Hematopoietic multipotent progenitor cell treated with erythropoietin and hydrocortisone succinate and interleukin-3 and kit ligand, for 6 days (in vitro differentiated cells): Measurements from ENCODE around the gene LDB2.

Experiments used
- DNase-seq: peaks from one replicate; pipeline ENCODE4 v3.0.0-alpha.2; 2015

Gene LDB2

DNA sequence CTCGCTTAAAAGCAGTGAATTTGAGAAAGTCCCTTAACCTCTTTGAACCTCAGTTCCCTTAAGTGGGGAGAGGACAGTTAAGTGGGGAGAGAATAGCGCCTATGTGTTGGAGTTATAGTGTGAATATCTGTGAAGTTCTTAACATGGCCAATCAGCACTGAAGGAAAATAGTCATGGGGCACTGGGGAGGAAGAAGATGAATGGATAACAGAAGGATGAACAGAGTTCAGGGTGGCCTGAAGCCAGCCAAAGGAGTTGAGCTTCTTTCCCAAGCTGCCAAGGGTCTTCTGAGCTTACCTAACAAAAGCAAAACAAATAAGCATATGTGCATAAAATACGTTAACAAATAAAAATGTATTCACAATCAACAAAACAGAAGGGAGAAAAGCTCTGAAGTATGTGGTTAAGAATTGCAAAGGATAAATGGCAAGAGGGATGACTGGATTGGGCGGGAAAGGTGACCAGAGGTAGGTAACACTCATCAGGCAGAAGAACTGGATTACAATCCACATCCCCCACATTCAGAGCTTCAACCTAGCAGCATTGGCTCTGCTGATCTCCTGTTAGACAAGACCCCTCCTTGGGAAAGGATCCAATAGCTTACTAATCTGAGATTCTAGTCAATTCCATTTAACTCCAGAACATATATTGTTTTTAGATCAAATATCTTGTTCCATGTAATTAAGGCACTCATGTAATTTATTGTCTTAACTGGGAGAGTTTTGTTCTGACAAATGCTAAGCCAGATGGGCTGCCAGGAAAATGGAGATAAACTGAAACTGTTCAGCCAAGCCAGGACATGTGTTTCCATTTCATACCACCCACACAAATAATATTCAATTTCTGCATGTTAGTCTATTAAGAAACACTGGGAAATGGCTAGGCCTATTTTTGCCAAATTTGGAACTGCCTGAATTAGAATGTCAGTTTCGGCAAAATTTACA is 221.2 kb downstream of the LDB2 start:
- no peak for DNase-seq

DNA sequence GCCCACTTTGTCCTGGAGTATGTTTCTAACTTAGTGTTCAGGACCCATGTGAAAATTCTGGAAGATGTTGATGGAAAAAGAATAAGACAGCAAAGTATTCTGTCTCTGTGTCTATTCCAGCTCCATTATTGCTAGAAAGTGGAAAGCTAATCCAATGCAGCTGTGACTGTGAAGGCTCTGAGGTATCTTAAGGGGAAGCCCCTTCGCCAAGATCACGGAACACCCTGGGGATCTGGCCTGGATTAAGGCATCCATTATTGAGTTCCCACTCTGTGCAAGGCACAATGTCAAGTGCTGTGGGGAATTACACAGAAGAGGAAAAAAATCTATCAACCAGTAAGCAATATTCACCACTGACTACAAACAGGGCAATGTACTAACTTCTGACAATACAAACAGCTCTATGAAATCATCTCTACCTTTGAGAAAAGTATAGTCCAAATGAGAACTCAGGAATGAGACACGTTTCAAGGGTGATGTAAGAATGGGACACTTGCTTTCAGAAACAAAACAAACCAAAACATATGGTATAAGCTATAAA is 222.1 kb downstream of the LDB2 start:
- DNase-seq: no peak

DNA sequence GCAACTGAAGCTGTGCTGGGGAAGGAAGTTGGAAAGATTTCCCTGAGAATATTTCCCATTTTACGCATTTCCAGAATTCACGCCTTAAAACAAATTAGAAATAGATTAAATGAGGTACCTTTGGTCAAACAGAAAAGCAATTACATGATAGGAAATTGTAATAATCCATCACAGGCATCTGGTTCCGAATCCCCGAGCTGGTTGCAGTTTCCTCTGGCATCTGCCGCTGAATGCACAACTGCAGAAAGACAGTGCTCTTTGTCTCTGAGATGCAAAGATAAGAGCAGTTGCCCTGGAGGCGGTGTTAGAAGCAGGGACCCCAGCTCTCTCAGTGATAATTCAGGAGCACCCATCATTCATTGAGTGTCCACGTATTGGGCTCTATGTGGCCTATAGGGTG is 224.4 kb downstream of the LDB2 start:
- no peak for DNase-seq

DNA sequence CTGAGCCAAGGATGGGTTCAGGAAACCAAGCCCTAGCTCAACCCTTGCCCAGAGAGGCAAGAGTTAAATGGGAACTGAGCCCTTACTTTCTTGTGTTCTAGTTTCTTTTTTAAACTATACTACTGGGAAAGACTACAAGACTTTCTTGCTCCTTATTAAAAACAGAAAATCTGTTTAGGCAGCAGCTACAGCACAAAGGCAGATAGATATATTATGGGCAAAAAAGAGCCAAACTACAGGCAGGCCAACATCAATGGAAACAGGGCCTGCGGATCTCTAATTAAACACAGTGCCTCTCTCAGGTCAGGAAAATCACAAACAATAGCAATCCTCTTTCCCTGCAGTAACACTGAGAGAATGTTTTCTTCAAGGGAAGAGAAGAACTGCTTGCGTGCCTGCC is 226.0 kb downstream of the LDB2 start:
- DNase-seq: no peak

DNA sequence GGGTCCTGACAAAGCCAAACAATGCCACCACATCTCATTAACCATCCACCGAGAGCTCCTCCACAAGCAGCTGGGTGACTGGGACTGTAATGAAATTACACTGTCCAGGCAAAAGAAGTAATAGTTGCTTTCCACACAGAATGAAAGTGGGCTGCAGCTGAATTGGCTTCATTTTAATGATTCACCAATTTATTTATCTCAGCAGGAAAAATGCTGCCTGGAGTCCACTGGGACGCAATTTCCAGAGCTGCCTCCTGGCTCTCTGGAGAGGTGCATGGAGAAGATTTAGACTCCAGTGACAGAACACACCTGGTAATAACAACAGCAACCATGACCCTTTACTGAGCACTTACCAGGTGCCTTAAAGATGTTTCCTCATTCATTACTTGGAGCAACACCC is 226.7 kb downstream of the LDB2 start:
- DNase-seq: no peak

DNA sequence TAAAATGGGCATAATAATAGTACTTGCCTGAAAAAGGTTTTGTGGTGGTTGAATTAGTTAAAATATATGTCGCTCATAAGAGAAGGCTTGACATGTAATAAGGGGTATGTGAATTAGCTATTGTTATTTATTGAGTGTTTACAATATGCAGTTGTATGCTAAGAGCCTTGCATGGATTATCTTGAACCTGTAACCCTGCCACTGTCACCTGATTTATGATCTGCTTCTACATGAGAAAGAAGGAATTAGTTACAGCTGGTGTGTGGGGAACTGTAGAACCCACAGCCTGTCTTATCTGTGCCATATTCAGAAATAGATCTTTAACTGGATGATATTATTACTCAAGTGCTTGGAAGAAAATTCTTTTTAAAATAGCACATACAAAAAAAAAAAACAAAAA is 227.7 kb downstream of the LDB2 start:
- DNase-seq: no peak

DNA sequence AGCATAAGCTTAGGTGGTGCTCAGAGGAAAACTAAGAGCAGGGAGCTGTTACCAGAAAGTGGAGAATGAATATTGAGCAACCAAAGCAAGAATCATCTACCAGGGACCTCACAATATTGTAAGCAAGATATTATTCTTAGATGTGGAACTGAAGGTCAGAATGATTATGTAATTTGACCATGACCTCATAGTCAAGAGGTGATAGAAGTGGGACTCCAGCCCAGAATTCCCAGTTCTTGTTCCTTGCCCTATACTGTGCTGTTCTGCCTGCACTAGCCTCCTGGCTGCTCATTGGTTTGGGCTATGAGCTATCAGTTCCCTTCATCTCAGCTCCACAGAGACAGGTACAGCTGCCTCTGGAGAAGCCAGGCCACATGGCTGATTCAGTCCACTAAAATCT is 229.4 kb downstream of the LDB2 start:
- DNase-seq: no peak

DNA sequence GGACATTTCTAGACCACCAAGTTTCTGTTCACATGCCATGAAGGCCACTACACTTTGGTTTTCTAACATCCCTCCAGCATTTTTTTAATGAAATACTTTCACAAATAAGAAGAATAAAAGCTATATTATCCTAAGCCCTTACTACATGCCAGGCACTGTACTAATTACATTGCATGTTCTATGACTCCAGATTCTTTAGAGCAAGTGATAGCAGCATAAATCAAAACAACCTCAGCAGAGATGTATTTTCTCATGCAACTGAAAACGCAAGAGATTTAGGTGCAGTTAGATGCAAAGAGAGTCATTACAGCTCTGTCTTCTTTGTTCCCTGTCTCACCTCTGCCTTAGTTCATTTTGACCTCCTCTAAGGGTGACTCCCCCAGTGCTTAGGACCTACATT is 230.0 kb downstream of the LDB2 start:
- DNase-seq: no peak

DNA sequence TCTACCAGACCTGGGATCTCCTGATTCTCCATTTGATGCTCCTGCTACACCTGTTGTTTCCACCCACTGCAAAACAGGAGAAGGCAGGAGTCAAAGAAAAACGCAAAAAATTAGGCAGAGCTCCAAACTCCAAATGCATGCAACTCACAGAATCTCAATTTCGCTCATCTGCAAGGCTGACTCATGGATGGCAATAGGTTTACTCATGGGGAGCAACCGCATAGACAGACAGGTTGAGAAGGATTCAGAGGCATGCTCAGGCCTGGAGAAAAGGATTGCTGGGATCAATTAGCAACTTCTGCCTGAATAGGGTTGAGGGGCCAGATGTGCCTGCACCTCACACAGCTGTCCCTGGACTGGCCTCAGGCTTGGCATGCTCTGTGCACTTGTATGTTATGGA is 231.0 kb downstream of the LDB2 start:
- no peak for DNase-seq

DNA sequence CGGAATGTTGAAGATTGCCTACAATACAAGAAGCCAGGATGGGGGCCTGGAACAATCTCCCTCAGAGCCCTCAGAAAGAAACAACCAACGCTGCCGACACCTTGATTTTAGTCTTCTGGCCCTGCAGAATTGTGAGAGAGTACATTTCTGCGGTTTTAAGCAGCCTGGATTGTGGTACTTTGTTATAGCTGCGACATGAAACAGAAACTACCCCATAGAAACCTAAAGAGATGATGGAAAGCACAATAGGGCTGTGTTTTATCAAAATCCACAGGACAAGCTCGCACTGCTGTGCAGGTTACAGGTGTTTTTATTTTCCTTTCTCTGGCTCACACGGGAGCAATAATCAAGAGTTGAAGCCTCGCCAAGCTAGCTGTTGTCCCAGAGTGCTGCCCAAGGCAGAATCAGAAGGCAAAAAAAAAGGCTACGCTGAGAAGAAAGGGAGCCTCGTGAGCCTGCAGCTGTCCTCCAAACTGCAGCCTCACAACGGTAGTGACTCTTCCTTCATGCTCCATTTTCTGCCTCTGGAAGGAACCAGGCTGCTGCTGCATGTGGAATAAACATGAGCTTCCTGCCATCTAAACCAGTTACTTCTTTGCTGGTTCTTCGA is 232.4 kb downstream of the LDB2 start:
- no peak for DNase-seq

DNA sequence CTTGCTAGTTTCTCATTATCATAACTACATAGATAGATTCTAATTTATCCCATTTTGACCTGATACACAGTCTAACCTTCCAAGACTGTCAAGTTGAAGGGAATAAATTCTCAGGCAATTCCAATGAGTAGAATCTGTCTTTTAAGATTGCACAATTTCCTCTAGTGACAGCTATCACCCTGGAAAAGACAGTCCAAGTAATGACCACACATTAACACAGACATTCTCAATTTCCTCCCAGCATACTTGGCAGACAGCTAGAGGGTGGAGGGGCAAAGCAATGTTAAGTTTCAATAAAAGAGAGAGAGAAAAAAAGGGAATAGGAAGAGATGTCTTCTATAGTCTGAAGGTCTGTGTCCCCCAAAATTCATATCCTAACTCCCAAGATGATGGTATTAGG is 234.7 kb downstream of the LDB2 start:
- DNase-seq: no peak

DNA sequence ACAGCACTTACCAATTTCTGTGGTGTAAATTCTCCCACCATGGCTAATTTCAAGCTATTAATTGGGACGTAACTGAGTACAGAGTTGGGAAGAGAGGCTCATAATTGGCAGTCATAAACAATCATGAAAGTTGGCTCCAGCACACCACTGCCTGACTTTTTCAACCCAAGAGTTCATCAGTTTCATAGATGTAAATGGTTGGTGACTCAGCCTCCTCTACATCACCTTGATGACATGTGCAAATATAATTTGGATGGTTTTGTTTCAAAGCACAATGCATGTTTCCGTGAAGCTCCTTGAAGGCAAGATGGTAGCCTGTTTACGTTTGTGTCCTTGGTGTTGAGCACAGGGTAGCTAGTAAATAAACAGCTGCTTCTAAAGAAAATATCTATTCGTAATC is 235.1 kb downstream of the LDB2 start:
- no peak for DNase-seq

DNA sequence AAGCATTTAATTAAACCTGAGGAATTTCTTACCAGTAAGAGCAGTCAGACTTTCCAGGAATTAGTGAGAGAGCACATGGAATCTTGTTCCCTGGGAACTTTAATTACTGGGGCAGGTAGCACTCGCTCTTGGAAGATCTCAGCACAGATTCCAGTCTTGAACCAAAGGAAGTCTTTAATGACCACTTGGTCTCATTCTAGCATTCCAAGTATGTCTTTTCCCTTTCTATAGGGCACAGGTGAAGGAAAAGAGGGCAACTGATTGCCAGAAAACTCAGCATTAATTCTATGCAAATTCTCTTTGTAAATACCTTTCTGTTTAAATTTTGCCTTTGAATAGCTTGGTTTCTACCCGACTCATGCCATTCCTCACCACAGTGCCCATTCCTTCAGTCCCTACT is 236.6 kb downstream of the LDB2 start:
- DNase-seq: no peak

DNA sequence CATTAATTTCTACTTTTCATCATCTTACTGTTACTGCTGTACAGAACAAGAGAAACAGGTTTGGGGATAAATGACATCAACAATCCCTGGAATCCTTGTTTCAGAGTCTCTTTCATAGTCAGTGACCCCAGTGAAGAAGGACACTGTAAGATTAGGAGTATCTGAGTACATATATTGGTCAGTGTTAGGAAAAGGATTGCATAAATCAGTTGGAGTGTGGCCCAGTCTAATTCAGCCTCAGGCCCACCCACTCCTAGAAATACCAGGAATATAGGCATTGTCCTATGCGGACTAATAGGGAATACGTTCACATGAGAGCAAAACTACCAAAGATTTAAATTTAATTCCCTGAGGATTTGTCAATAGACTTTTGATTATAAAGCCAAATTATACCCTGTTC is 237.8 kb downstream of the LDB2 start:
- no peak for DNase-seq

DNA sequence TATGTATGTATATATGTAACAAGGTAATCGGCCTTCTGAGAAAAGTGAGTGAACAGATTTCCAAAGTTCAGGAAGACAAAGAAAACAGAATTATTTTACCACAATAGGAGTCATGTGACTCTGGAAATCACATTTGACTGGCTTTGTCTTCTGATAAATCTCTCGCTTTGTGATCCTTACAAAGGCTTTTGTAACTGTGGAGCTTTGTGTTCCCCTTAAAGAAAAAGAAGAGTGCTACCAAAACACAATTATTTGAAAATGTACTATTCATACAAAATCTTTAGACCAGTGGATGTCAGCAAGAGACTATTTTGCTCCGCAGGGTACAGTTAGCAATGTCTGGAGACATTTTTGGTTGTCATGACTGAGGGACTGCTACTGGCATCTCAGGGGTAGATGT is 238.8 kb downstream of the LDB2 start:
- no peak for DNase-seq

DNA sequence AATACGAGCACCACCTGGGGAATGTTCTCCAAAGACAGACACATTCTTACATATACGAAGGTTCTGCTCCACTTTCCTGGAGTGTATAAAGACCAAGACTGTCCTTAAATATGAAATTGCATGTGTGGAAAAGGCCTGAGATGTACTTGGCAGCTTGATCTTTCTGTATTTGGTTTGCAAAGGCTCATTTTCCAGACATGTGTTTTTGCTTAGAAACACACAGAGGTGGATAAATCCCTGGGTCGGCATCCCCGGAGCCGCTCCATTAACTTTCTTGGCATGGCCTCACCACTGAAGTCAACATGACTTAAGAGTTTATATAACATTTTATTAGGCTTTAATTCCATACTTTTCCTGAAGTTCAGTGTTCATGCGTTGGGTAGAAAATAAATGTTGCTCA is 239.4 kb downstream of the LDB2 start:
- DNase-seq: no peak

DNA sequence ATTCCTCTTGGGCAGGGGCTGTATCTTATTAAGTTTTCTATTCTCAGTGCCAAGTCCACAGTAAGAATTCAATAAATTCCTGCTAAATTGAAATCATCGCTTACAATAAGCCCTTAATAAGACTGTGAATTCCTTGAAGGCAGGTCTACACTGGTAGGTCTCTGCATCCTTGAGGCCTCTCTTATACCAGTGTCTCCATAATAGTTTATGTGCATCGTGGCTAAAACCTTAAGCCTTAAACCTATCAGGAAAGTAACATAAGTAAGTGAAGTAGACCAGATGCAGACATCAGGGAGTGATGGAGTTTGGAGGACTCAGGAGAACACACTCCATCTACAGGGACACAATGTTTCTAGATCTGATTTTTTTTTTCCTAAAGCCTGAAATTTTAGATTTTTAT is 240.3 kb downstream of the LDB2 start:
- DNase-seq: no peak

DNA sequence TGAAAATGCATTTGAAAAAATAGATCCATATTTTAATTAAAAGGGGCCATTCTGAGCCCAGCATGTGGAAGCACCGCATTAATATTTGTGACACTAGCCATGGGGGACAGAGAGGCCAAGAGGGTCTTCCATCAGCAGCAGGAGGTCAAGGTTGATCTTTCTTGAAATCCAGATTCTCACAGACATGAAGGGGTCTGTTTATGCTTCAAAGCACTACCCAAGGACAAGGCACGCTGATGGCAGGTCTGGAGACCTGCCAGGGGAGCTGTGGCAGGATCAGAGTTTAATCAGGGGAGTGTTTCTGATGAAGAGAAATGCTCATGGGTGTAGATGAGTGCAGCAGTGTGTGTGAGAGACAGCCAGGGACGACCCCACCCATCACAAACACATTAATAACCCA is 243.3 kb downstream of the LDB2 start:
- no peak for DNase-seq

DNA sequence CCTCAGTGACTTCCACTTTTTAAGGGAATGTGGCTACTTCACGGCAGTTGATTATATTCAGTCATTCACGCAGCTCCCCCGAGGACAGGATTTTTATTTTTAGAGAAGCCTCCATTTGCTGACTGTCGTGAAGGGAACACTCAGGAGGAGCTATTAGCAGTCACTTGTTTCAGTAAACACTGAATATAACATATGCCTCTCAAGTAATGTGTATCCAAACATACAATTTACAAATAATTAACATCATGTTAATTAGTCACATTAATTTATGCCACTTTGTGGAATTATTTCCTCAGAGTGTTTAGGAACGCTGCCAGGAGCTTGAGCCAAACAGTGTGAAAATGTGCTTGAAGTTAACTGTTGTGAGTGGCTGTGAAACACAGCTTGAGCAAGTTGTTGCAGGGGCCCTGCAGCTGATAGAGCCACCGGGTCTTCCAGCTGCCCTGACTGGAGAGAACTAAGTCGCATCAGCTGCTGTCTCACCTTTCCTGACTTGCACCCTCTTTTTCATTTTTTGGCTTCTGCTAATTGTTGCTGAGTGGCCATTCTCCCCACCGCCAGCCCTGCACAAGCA is 245.6 kb downstream of the LDB2 start:
- no peak for DNase-seq

DNA sequence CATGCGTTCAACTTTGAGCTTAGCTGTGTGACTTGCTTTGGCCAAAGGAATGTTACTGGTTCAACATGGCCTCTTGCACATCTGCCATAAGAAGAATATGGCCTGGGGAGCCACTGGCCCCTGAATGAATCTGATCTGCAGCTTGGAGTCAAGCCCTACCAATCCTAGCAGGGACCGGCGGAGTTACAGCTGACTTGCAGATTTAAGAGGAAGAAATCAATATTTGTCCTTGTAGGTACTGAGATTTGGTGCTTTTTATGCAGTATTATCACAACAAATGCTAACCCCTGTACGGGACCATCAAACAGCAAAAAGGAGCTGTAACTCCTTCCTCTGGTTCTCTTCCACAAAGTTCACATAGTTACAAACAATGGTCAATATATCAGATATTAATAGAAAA is 252.0 kb downstream of the LDB2 start:
- no peak for DNase-seq

DNA sequence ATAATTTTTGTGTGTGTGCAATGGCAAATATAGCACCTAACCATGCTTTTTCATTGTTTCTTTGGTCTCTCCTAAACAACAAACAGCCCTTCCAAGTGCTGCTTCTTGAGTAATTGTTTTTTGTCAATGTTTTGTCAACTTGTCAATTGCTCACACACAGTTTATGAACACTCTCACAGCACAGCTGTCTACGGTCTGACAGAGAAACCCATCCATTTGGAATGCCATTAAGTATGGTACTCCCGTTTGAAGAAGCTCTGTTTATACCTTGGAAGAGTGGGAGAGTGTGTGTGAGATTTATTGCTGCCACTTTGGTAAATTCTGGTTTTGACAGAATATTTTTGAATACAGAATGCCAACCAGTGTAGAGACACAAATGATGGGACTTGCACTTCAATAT is 254.6 kb downstream of the LDB2 start:
- no peak for DNase-seq

DNA sequence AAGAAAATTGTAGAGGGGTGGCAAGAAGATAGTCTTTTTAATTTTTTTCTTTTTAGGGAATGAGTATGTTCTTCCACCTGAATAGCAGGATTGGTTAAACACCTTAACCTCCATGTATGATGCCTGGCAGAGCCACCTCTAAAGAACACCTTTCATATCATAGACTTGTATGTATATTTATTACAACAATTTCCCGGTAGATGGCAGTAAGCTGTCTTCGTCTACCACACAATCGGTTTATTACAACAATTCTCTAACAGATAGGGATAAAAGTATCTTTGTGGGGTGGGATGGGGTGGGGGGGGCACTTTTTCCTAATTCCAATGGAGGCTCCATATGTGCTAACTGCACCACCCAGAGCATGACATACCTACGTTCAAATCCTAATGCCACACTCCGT is 255.5 kb downstream of the LDB2 start:
- DNase-seq: no peak

DNA sequence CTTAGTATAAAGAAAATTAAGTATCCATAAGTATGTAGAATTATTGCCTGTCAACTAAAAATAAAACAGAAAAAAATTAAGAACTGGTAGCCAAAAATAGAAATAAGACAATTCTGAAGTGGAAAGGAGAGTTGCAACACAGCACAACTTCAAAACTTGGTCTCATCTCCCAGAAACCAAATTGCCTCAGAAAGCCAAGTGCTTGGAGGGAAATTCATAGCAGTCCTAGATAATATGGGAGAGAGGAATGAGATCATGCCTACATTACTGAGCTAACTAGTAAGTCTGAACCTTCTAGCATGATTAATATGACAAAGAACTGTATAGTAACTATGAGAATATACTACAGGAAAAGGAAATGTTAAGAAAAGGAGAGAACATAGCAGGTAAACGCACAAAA is 256.5 kb downstream of the LDB2 start:
- no peak for DNase-seq
